PFSK-1 (cell line): ENCODE measurements around the gene FOXD1.

Experiments
- FOXP2 ChIP-seq: optimal IDR thresholded peaks from 2 replicates; pipeline ENCODE3; 2011; ENCODE audit warnings: borderline replicate concordance, control low read depth, inconsistent platforms; ENCODE audit not compliant: insufficient read depth; ENCODE audit errors: extremely low read length, extremely low read depth
- POLR2AphosphoS5 ChIP-seq: IDR thresholded peaks from 2 replicates; pipeline ENCODE4 v1.6.1; 2012; ENCODE audit warnings: low read depth, mild to moderate bottlenecking, control low read depth, low read length, moderate library complexity
- REST ChIP-seq, 2 experiments: IDR thresholded peaks; 2 replicates each; pipeline versions ENCODE4 v1.6.1 to v1.8.0; 2011 to 2012; ENCODE audit warnings: low read depth in 2 of 2, low read length in 2 of 2, control low read depth in 1 of 2, inconsistent platforms in 1 of 2, mild to moderate bottlenecking in 1 of 2, moderate library complexity in 1 of 2; ENCODE audit not compliant: insufficient read depth in 1 of 2
- SIN3A ChIP-seq: IDR thresholded peaks from 2 replicates; pipeline ENCODE4 v1.6.1; 2012; ENCODE audit warnings: mild to moderate bottlenecking, low read length, moderate library complexity, borderline replicate concordance; ENCODE audit not compliant: insufficient read depth
- TAF1 ChIP-seq: IDR thresholded peaks from 2 replicates; pipeline ENCODE4 v1.6.1; 2012; ENCODE audit warnings: low read length, control low read depth, borderline replicate concordance; ENCODE audit not compliant: insufficient read depth

Gene FOXD1

GRCh38 chr5:73494721-73495120 is 46.1 kb upstream of the FOXD1 start:
- TF ChIP-seq POLR2AphosphoS5 (no peak), REST (IDR thresholded peaks at IDR 0.05; ENCODE audit: insufficient read depth in 1 of 2, low read depth in 2 of 2, low read length in 2 of 2) (no peak), FOXP2 (no peak), TAF1 (no peak), SIN3A (no peak)

DNA sequence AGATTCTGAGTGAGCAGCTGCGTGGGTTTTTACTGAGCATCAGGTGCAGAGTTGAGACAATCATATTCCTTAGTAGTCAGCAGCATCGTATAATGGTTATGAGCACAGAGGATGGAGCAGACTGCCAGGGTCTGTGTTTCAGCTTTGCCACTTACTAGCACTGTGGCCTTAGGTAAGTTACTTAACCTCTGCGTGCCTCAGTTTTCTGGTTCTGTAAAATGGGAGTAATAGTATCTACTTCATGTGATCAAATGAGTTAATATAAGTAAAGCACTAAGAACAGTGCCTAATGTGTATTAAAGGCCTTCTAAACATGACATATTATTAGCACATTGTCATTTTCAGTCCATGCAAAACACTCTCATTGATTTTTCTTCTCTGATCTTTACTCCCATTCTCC is 44.8 kb upstream of the FOXD1 start:
- TF ChIP-seq REST (IDR thresholded peaks at IDR 0.05; ENCODE audit: insufficient read depth in 1 of 2, low read depth in 2 of 2, low read length in 2 of 2): no peak
- no peak for TF ChIP-seq TAF1
- TF ChIP-seq SIN3A: no peak
- TF ChIP-seq POLR2AphosphoS5: no peak
- TF ChIP-seq FOXP2: no peak

DNA sequence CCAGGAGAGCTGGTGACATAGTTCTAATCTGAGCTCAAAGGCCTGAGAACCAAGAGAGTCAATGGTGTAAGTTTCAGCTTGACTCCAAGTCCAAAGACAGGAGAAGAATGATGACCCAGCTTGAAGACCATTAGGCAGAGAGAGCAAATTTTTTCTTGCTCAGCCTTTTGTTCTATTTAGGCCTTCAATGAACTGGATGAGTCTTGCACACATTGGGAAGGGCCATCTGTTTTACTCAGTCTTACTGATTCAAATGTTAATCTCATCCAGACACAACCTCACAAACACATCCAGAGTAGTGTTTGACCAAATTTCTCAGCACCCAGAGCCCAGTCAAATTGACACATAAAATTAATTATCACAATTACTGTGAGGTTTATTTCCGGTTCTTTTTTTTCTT is 42.6 kb upstream of the FOXD1 start:
- TF ChIP-seq POLR2AphosphoS5: no peak
- TF ChIP-seq REST (IDR thresholded peaks at IDR 0.05; ENCODE audit: insufficient read depth in 1 of 2, low read depth in 2 of 2, low read length in 2 of 2): no peak
- TF ChIP-seq FOXP2: no peak
- no peak for TF ChIP-seq SIN3A
- TF ChIP-seq TAF1: no peak

GRCh38 chr5:73490088-73490487 is 41.5 kb upstream of the FOXD1 start:
- no peak for TF ChIP-seq SIN3A
- TF ChIP-seq FOXP2: no peak
- TF ChIP-seq POLR2AphosphoS5: no peak
- TF ChIP-seq TAF1: no peak
- TF ChIP-seq REST (IDR thresholded peaks at IDR 0.05; ENCODE audit: insufficient read depth in 1 of 2, low read depth in 2 of 2, low read length in 2 of 2): no peak

GRCh38 chr5:73488806-73489205 is 40.2 kb upstream of the FOXD1 start:
- no peak for TF ChIP-seq REST (IDR thresholded peaks at IDR 0.05; ENCODE audit: insufficient read depth in 1 of 2, low read depth in 2 of 2, low read length in 2 of 2)
- no peak for TF ChIP-seq POLR2AphosphoS5
- no peak for TF ChIP-seq TAF1
- no peak for TF ChIP-seq SIN3A
- no peak for TF ChIP-seq FOXP2
